Caco-2 (cell line): ENCODE results near the gene CAT. TPM values are rescaled to one million over a fixed set of nuclear protein-coding genes. Genes with fewer than 3 reads are reported as not detected.
A peak's percentile ranks its signal among the peaks of the same experiment; 100 is the strongest.
"Not testable (repeated sequence)": the region's sequence is repeated elsewhere in the genome, so short reads cannot be mapped to it uniquely, and the experiment has no call there.

Source experiments
- BruUV-seq: library from RNA; stranded (reverse); fragments of 400-500 nt; replicated peaks from 2 replicates; lab custom pipeline; 2021; lab: Mats Ljungman, UMichigan
- CTCF ChIA-PET: fragments of 300-600 bp; sonication (Branson Sonifier 250); formaldehyde crosslinking; loops from one replicate; lab custom pipeline; 2022; ENCODE audit warnings: antibody characterized with exemption; lab: Charles Lee
- POLR2A ChIA-PET: fragments of 300-600 bp; sonication (Branson Sonifier 250); formaldehyde crosslinking; loops from one replicate; lab custom pipeline; 2022; ENCODE audit warnings: antibody characterized with exemption; lab: Charles Lee
- DNase-seq, 2 experiments: peaks; one replicate each; pipeline versions ENCODE4 v3.0.0 to v3.0.0-alpha.2; 2020 to 2022
- H3K27me3 ChIP-seq: replicated peaks from 2 replicates; pipeline ENCODE4 v1.6.0; 2011; ENCODE audit warnings: low read length; ENCODE audit not compliant: control insufficient read depth, insufficient read depth
- H3K36me3 ChIP-seq: 2 replicates; pipeline ENCODE4 v1.5.1; 2011; ENCODE audit warnings: low read length; ENCODE audit not compliant: control insufficient read depth, insufficient read depth
- H3K4me1 ChIP-seq: fragments of 250-450 bp; sonication (Bioruptor Pico); 2 replicates; pipeline ENCODE4 v1.5.1; 2020; ENCODE audit warnings: mild to moderate bottlenecking
- H3K4me3 ChIP-seq: 2 replicates; pipeline ENCODE4 v1.5.1; 2011; ENCODE audit warnings: low read depth, mild to moderate bottlenecking, control low read depth, low read length
- H3K9me3 ChIP-seq: fragments of 250-450 bp; sonication (Bioruptor Pico); 2 replicates; pipeline ENCODE4 v1.5.1; 2020; ENCODE audit warnings: mild to moderate bottlenecking, moderate library complexity
- H3K27ac Mint-ChIP-seq: one replicate; pipeline ENCODE4 v1.8.0; 2022; ENCODE audit warnings: mixed read lengths; ENCODE audit not compliant: unreplicated experiment
- H3K27me3 Mint-ChIP-seq: one replicate; pipeline ENCODE4 v1.8.0; 2022; ENCODE audit warnings: mixed read lengths; ENCODE audit not compliant: insufficient read depth, unreplicated experiment
- H3K36me3 Mint-ChIP-seq: one replicate; pipeline ENCODE4 v1.8.0; 2022; ENCODE audit warnings: mild to moderate bottlenecking, mixed read lengths; ENCODE audit not compliant: insufficient read depth, unreplicated experiment
- H3K4me1 Mint-ChIP-seq: one replicate; pipeline ENCODE4 v1.8.0; 2022; ENCODE audit warnings: low read depth, mixed read lengths; ENCODE audit not compliant: unreplicated experiment
- H3K4me3 Mint-ChIP-seq: one replicate; pipeline ENCODE4 v1.8.0; 2022; ENCODE audit warnings: mild to moderate bottlenecking, moderate library complexity, mixed read lengths; ENCODE audit not compliant: unreplicated experiment
- H3K9me3 Mint-ChIP-seq: one replicate; pipeline ENCODE4 v1.8.0; 2022; ENCODE audit warnings: mixed read lengths; ENCODE audit not compliant: unreplicated experiment
- CTCF ChIP-seq, 2 experiments: fragments of 200-600 bp in 1 of 2; IDR thresholded peaks; 1 replicate in 1 of 2; 2 replicates in 1 of 2; pipeline versions ENCODE4 v1.5.1 to v1.8.0; 2011 to 2022; ENCODE audit warnings: antibody characterized with exemption in 1 of 2, control low read depth in 1 of 2, inconsistent platforms in 1 of 2, low read depth in 1 of 2, low read length in 1 of 2, mild to moderate bottlenecking in 1 of 2, moderate library complexity in 1 of 2; ENCODE audit not compliant: insufficient read depth in 1 of 2, severe bottlenecking in 1 of 2, unreplicated experiment in 1 of 2
- intact Hi-C: fragments of 100-400 bp; cut with micrococcal nuclease; formaldehyde crosslinking; loops from one replicate; pipeline ENCODE4 v1.10.0; 2022; ENCODE audit not compliant: unreplicated experiment
- total RNA-seq: library from RNA; stranded (reverse); gene quantifications from 2 replicates; pipeline ENCODE4 v1.2.3, GENCODE V29; 2022

The CAT gene
- total RNA-seq, 1 experiment from 2014 or later, result 45.6 TPM

- Mint-ChIP-seq H3K9me3 (peaks cover 25% of the 10 kb centered on the region), H3K4me1 (peaks cover 4% of the 10 kb centered on the region), H3K36me3 (no peaks in the 10 kb centered on the region), H3K27ac (no peak overlapping the region), H3K4me3 (no peak overlapping the region), H3K27me3 (no peaks in the 10 kb centered on the region)
- ChIA-PET POLR2A (no interaction called here), CTCF (no interaction called here)
- intact Hi-C loops, result no loop called here
- H3K9me3 ChIP-seq, result peaks cover 16% of the 10 kb centered on the region
- no peak for DNase-seq
- no peak overlapping the region for H3K4me3 ChIP-seq
- no peak for TF ChIP-seq CTCF (IDR thresholded peaks at IDR 0.05; ENCODE audit: insufficient read depth in 1 of 2, low read depth in 1 of 2, low read length in 1 of 2, severe bottlenecking in 1 of 2, unreplicated experiment in 1 of 2)
- peaks cover 6% of the 10 kb centered on the region for H3K4me1 ChIP-seq
- H3K27me3 ChIP-seq, result no peaks in the 10 kb centered on the region
- BruUV-seq, result no TSS peak
- no peaks in the 10 kb centered on the region for H3K36me3 ChIP-seq
Measured at GRCh38 chr11:34417202-34417601, 21.5 kb upstream of the CAT start.

- Mint-ChIP-seq H3K36me3 (no peaks in the 10 kb centered on the region), H3K4me3 (no peak overlapping the region), H3K27ac (no peak overlapping the region), H3K9me3 (peaks cover 8% of the 10 kb centered on the region), H3K4me1 (peaks cover 6% of the 10 kb centered on the region), H3K27me3 (no peaks in the 10 kb centered on the region)
- BruUV-seq, result no TSS peak
- H3K36me3 ChIP-seq, result no peaks in the 10 kb centered on the region
- H3K4me1 ChIP-seq, result peaks cover 6% of the 10 kb centered on the region
- ChIA-PET CTCF (no interaction called here), POLR2A (no interaction called here)
- H3K9me3 ChIP-seq, result 0 out of 2 replicates have a peak, but pooled peaks cover 5% of the 10 kb centered on the region
- TF ChIP-seq CTCF (IDR thresholded peaks at IDR 0.05; ENCODE audit: insufficient read depth in 1 of 2, low read depth in 1 of 2, low read length in 1 of 2, severe bottlenecking in 1 of 2, unreplicated experiment in 1 of 2), result no peak
- DNase-seq, result peak in 1 of 2 experiments; percentile 21
- H3K4me3 ChIP-seq, result no peak overlapping the region
- intact Hi-C loops, result no loop called here
- no peaks in the 10 kb centered on the region for H3K27me3 ChIP-seq
Measured at GRCh38 chr11:34419158-34419557, 19.6 kb upstream of the CAT start.

GRCh38 chr11:34423300-34423699 lies 15.4 kb upstream of the CAT start:
- TF ChIP-seq CTCF (IDR thresholded peaks at IDR 0.05; ENCODE audit: insufficient read depth in 1 of 2, low read depth in 1 of 2, low read length in 1 of 2, severe bottlenecking in 1 of 2, unreplicated experiment in 1 of 2), result no peak
- H3K36me3 Mint-ChIP-seq, result no peaks in the 10 kb centered on the region
- Histone ChIP-seq H3K4me1 (peaks cover 12% of the 10 kb centered on the region), H3K27me3 (no peaks in the 10 kb centered on the region), H3K4me3 (no peak overlapping the region), H3K9me3 (no peaks in the 10 kb centered on the region), H3K36me3 (no peaks in the 10 kb centered on the region)
- BruUV-seq, result no TSS peak
- no peaks in the 10 kb centered on the region for H3K9me3 Mint-ChIP-seq
- CTCF ChIA-PET, result no interaction called here
- H3K4me1 Mint-ChIP-seq, result peaks cover 18% of the 10 kb centered on the region
- DNase-seq, result no peak
- H3K27ac Mint-ChIP-seq, result no peak overlapping the region
- POLR2A ChIA-PET, result no interaction called here
- intact Hi-C loops, result no loop called here
- H3K4me3 Mint-ChIP-seq, result no peak overlapping the region
- no peaks in the 10 kb centered on the region for H3K27me3 Mint-ChIP-seq

GRCh38 chr11:34424826-34425225 lies 13.9 kb upstream of the CAT start:
- H3K36me3 ChIP-seq, H3K4me3 ChIP-seq, H3K27me3 ChIP-seq, H3K4me3 Mint-ChIP-seq, CTCF ChIA-PET, H3K27ac Mint-ChIP-seq, H3K9me3 Mint-ChIP-seq, H3K36me3 Mint-ChIP-seq, POLR2A ChIA-PET, H3K9me3 ChIP-seq, BruUV-seq, H3K27me3 Mint-ChIP-seq, DNase-seq: not testable (repeated sequence)
- peaks cover 18% of the 10 kb centered on the region for H3K4me1 Mint-ChIP-seq
- intact Hi-C loops, result loop anchor here (5.0 kb wide), 1 partner anchor 42 kb away; no protein-coding TSS in a partner anchor
- peaks cover 12% of the 10 kb centered on the region for H3K4me1 ChIP-seq
